GM12878 (cell line): ENCODE measurements around the gene MICALL1. TPM values are rescaled to one million over a fixed set of nuclear protein-coding genes. Genes with fewer than 3 reads are reported as not detected.

Source experiments
- ATAC-seq: fragments of 200-7000 bp; cut with Tn5 transposase; 3 replicates; pipeline ENCODE4 v1.9.1; 2020; ENCODE audit warnings: mild to moderate bottlenecking, moderate library complexity
- BruUV-seq: library from RNA; stranded (reverse); fragments of 400-500 nt; replicated peaks from 2 replicates; lab custom pipeline; 2021; lab: Mats Ljungman, UMichigan
- CTCF ChIA-PET: fragments of 300-600 bp; sonication (Branson Sonifier 250); formaldehyde crosslinking; extraction: SDS; loops from one replicate; lab custom pipeline; 2021; ENCODE audit warnings: inconsistent platforms; lab: Yijun Ruan, JAX
- POLR2A ChIA-PET: fragments of 350-600 bp; formaldehyde crosslinking; extraction: SDS; loops from one replicate; lab custom pipeline; 2021; ENCODE audit warnings: inconsistent platforms; lab: Charles Lee
- RAD21 ChIA-PET: fragments of 300-600 bp; sonication (Branson Sonifier 250); formaldehyde crosslinking; loops from one replicate; lab custom pipeline; 2023; ENCODE audit warnings: antibody characterized with exemption; ENCODE audit not compliant: unreplicated experiment; lab: Charles Lee
- SMC1A ChIA-PET: fragments of 300-600 bp; sonication (Branson Sonifier 250); formaldehyde crosslinking; loops from one replicate; lab custom pipeline; 2023; ENCODE audit not compliant: unreplicated experiment, uncharacterized antibody; lab: Charles Lee
- DNase-seq: peaks from one replicate; pipeline ENCODE4 v3.0.0-alpha.2; 2011; ENCODE audit warnings: low read depth, low spot score
- FAIRE-seq: peaks from 3 replicates; lab custom pipeline; 2011; peaks lifted over from hg19 to GRCh38; lab: Jason Lieb, UNC
- H2AFZ ChIP-seq: 2 replicates; pipeline ENCODE4 v1.6.0; 2011; ENCODE audit warnings: low read depth, low read length, control low read depth; ENCODE audit not compliant: control insufficient read depth
- H3K27ac ChIP-seq: 2 replicates; pipeline ENCODE4 v1.5.1; 2011; ENCODE audit warnings: control low read depth; ENCODE audit not compliant: control insufficient read depth, insufficient read depth
- H3K27me3 ChIP-seq, 2 experiments: replicated peaks in 1 of 2; 2 replicates each; pipeline versions ENCODE4 v1.6.0 to v1.6.1; 2011; ENCODE audit warnings: low read length in 1 of 2; ENCODE audit not compliant: control insufficient read depth in 2 of 2, insufficient read depth in 2 of 2
- H3K36me3 ChIP-seq, 2 experiments: 2 replicates each; pipeline ENCODE4 v1.5.1; 2011; ENCODE audit warnings: low read length in 1 of 2; ENCODE audit not compliant: control insufficient read depth in 2 of 2, insufficient read depth in 2 of 2
- H3K4me1 ChIP-seq: 2 replicates; pipeline ENCODE4 v1.6.1; 2011; ENCODE audit warnings: mild to moderate bottlenecking, low read length, moderate library complexity, mixed read lengths; ENCODE audit not compliant: control insufficient read depth, insufficient read depth
- H3K4me2 ChIP-seq: 2 replicates; pipeline ENCODE4 v1.6.0; 2011; ENCODE audit warnings: control low read depth; ENCODE audit not compliant: control insufficient read depth, insufficient read depth
- H3K4me3 ChIP-seq: fragments of 200-600 bp; sonication (generic); 2 replicates; pipeline ENCODE4 v1.5.1; 2016
- H3K79me2 ChIP-seq: 2 replicates; pipeline ENCODE4 v1.6.0; 2011; ENCODE audit warnings: low read length; ENCODE audit not compliant: control insufficient read depth, insufficient read depth
- H3K9ac ChIP-seq: 2 replicates; pipeline ENCODE4 v1.8.0; 2011; ENCODE audit warnings: low read length, control low read depth, mixed read lengths; ENCODE audit not compliant: control insufficient read depth, insufficient read depth
- H3K9me3 ChIP-seq: replicated peaks from 3 replicates; pipeline ENCODE4 v1.5.1; 2011; ENCODE audit warnings: mild to moderate bottlenecking, low read length; ENCODE audit not compliant: control insufficient read depth, insufficient read depth
- H4K20me1 ChIP-seq: 2 replicates; pipeline ENCODE4 v1.6.0; 2011; ENCODE audit not compliant: control insufficient read depth, insufficient read depth
- NFYB ChIP-seq: IDR thresholded peaks from 2 replicates; pipeline ENCODE4 v1.6.1; 2011; ENCODE audit warnings: low read depth, mild to moderate bottlenecking, low read length, improper control_type of control experiment, moderate library complexity; ENCODE audit not compliant: insufficient read depth
- RFX5 ChIP-seq: IDR thresholded peaks from 2 replicates; pipeline ENCODE4 v1.6.1; 2011; ENCODE audit warnings: low read depth, low read length, improper control_type of control experiment
- SP1 ChIP-seq: IDR thresholded peaks from one replicate; pipeline ENCODE4 v1.6.1; 2011; ENCODE audit warnings: low read depth, low read length
- ZSCAN29 ChIP-seq: fragments of 450-650 bp; IDR thresholded peaks from 2 replicates; pipeline ENCODE4 v1.6.1; 2017; ENCODE audit warnings: mild to moderate bottlenecking, moderate library complexity
- ZZZ3 ChIP-seq: IDR thresholded peaks from 2 replicates; pipeline ENCODE4 v1.6.1; 2011; ENCODE audit warnings: low read depth; ENCODE audit not compliant: control insufficient read depth, insufficient read length
- WGBS: methylation state at CpG from one replicate; pipeline ENCODE4 v1.1.6; 2016; ENCODE audit warnings: low lambda C conversion rate; ENCODE audit not compliant: insufficient replicate concordance, insufficient coverage; ENCODE audit errors: missing lambda C conversion rate; 5-methylcytosine and 5-hydroxymethylcytosine counted together
- in situ Hi-C: fragments of 300-500 bp; cut with MboI; formaldehyde crosslinking; loops from 9 replicates; pipeline ENCODE4 v1.14.3; 2018; ENCODE audit warnings: mixed read lengths
- intact Hi-C: fragments of 100-400 bp; cut with micrococcal nuclease; formaldehyde crosslinking; loops from one replicate; pipeline ENCODE4 v1.14.2; 2022; ENCODE audit not compliant: unreplicated experiment
- polyA plus RNA-seq, 11 experiments: library from polyadenylated mRNA; depleted of rRNA in 4 of 11; unstranded in 6 of 11; stranded (reverse) in 5 of 11; fragments of >200 nt; fragmentation: Nextera tagmentation in 4 of 11; fragmentation: Illumina TruSeq in 1 of 11; extraction: Ambion mirVana in 4 of 11; extraction: Trizol in 1 of 11; gene quantifications; 1 replicate in 1 of 11; 2 replicates in 10 of 11; pipeline versions ENCODE4 v1.2.1 to v1.2.3, GENCODE V29; 2011 to 2016; ENCODE audit warnings: inconsistent platforms in 2 of 11, missing spikeins in 2 of 11, low read depth in 1 of 11
- total RNA-seq, 4 experiments: library from RNA; depleted of rRNA in 3 of 4; stranded (reverse); fragments of >200 nt in 3 of 4; fragmentation: Illumina TruSeq in 1 of 4; extraction: Trizol in 1 of 4; gene quantifications; 2 replicates each; pipeline versions ENCODE4 v1.2.1 to v1.2.3, GENCODE V29; 2013 to 2021
- TF ChIP-seq, protein P1 (sequence below): fragments of 450-650 bp; IDR thresholded peaks from 2 replicates; pipeline ENCODE4 v1.6.1; 2017; ENCODE audit warnings: mild to moderate bottlenecking, low read depth, inconsistent platforms; ENCODE audit not compliant: poor library complexity, severe bottlenecking
- TF ChIP-seq, protein P2 (sequence below): IDR thresholded peaks from 2 replicates; pipeline ENCODE4 v1.6.1; 2011; ENCODE audit warnings: borderline replicate concordance, low read depth, mild to moderate bottlenecking, moderate library complexity, mixed read lengths, low read length; ENCODE audit not compliant: insufficient read depth; ENCODE audit errors: extremely low read length
- TF ChIP-seq, protein P3 (sequence below): IDR thresholded peaks from 2 replicates; pipeline ENCODE4 v1.6.1; 2011; ENCODE audit warnings: borderline replicate concordance, low read depth, mild to moderate bottlenecking, moderate library complexity, low read length; ENCODE audit not compliant: insufficient read depth, poor library complexity, severe bottlenecking

The MICALL1 gene
- total and polyA plus RNA-seq, 10 of the 15 experiments (the other 5 are each of a cell fraction or from before 2014, with no cell fraction given): 0.72 to 30.7 (median 7.8) TPM

DNA sequence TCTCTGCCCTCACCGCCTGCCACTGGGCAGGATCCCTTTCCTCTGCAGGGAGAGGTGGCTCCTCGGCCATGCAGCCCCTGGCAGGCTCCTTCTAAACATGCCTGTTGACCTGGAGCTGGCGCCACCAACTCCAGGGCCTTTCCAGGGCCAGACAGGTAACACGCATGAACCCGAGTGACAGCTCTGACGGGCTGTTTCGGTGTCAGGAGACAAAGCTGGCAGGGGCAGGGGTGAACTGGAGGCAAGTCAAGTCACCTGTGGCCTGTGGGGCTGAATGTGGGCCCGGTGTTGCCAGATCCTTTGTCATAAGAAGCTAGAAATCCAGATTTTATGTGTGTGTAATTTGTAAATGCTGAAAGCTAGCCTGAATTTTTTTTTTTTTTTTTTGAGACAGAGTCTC, 36.0 kb downstream of the MICALL1 start:
- H3K9me3 ChIP-seq: no peaks in the 10 kb centered on the region
- peaks cover 0 to 4% of the 10 kb centered on the region in 2 experiments; a peak in 2 of 4 replicates for H3K36me3 ChIP-seq
- no peak for ATAC-seq
- FAIRE-seq: no peak
- no peaks in the 10 kb centered on the region for H3K79me2 ChIP-seq
- CTCF ChIA-PET: interaction anchor here (0.7 kb wide), 1 partner anchor 8 kb away, joined by 3 read pairs; no protein-coding TSS in a partner anchor
- RAD21 ChIA-PET: no interaction called here
- H3K9ac ChIP-seq: no peak overlapping the region
- BruUV-seq: no TSS peak
- TF ChIP-seq, protein P1, sequence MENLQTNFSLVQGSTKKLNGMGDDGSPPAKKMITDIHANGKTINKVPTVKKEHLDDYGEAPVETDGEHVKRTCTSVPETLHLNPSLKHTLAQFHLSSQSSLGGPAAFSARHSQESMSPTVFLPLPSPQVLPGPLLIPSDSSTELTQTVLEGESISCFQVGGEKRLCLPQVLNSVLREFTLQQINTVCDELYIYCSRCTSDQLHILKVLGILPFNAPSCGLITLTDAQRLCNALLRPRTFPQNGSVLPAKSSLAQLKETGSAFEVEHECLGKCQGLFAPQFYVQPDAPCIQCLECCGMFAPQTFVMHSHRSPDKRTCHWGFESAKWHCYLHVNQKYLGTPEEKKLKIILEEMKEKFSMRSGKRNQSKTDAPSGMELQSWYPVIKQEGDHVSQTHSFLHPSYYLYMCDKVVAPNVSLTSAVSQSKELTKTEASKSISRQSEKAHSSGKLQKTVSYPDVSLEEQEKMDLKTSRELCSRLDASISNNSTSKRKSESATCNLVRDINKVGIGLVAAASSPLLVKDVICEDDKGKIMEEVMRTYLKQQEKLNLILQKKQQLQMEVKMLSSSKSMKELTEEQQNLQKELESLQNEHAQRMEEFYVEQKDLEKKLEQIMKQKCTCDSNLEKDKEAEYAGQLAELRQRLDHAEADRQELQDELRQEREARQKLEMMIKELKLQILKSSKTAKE: no peak
- TF ChIP-seq RFX5 (no peak), NFYB (no peak), ZSCAN29 (no peak), SP1 (no peak), ZZZ3 (no peak)
- TF ChIP-seq, protein P2, sequence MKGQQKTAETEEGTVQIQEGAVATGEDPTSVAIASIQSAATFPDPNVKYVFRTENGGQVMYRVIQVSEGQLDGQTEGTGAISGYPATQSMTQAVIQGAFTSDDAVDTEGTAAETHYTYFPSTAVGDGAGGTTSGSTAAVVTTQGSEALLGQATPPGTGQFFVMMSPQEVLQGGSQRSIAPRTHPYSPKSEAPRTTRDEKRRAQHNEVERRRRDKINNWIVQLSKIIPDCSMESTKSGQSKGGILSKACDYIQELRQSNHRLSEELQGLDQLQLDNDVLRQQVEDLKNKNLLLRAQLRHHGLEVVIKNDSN: no peak
- TF ChIP-seq, protein P3, sequence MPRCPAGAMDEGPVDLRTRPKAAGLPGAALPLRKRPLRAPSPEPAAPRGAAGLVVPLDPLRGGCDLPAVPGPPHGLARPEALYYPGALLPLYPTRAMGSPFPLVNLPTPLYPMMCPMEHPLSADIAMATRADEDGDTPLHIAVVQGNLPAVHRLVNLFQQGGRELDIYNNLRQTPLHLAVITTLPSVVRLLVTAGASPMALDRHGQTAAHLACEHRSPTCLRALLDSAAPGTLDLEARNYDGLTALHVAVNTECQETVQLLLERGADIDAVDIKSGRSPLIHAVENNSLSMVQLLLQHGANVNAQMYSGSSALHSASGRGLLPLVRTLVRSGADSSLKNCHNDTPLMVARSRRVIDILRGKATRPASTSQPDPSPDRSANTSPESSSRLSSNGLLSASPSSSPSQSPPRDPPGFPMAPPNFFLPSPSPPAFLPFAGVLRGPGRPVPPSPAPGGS: no peak
- whole genome bisulfite sequencing: 94% methylated on average over 8 of the region's 8 CpGs
- H3K27ac ChIP-seq: no peak overlapping the region
- no peak overlapping the region for H3K4me3 ChIP-seq
- no peaks in the 10 kb centered on the region for H3K27me3 ChIP-seq
- H3K4me2 ChIP-seq: no peak overlapping the region
- POLR2A ChIA-PET: interaction anchor here (0.6 kb wide), 1 partner anchor 237 kb away, joined by 3 read pairs; no protein-coding TSS in a partner anchor
- SMC1A ChIA-PET: no interaction called here
- H2AFZ ChIP-seq: no peak overlapping the region
- in situ Hi-C loops (no loop called here), intact Hi-C loops (no loop called here)
- no peak for DNase-seq
- no peaks in the 10 kb centered on the region for H3K4me1 ChIP-seq
- H4K20me1 ChIP-seq: no peaks in the 10 kb centered on the region
